NOMO-1 treated with dmso at 0.1 percent for 144 hours (cell line): ENCODE results near the gene MYO1F.
"Not testable (repeated sequence)": the region's sequence is repeated elsewhere in the genome, so short reads cannot be mapped to it uniquely, and the experiment has no call there.

Experiments
- DNase-seq: peaks from one replicate; lab custom pipeline; 2025; ENCODE audit not compliant: unreplicated experiment; lab: John Stamatoyannopoulos, UW

Gene MYO1F

GRCh38 chr19:8600816-8601215, 23.6 kb upstream of the MYO1F start:
- DNase-seq = no peak

GRCh38 chr19:8600064-8600463, 22.8 kb upstream of the MYO1F start:
- no peak for DNase-seq

- no peak for DNase-seq
These were observed 18.9 kb upstream of the MYO1F start for GRCh38 chr19:8596168-8596567.

GRCh38 chr19:8595651-8596050, 18.4 kb upstream of the MYO1F start:
- DNase-seq = no peak

GRCh38 chr19:8593931-8594330, 16.7 kb upstream of the MYO1F start:
- no peak for DNase-seq

- DNase-seq = no peak
These were observed 15.2 kb upstream of the MYO1F start for GRCh38 chr19:8592231-8593009.

GRCh38 chr19:8589177-8589714, 12.0 kb upstream of the MYO1F start:
- no peak for DNase-seq

GRCh38 chr19:8585894-8586750, 8.9 kb upstream of the MYO1F start:
- DNase-seq = no peak

- no peak for DNase-seq
These were observed 8.0 kb upstream of the MYO1F start for GRCh38 chr19:8584965-8585893.

GRCh38 chr19:8580710-8581281, 3.6 kb upstream of the MYO1F start:
- DNase-seq = peak; percentile 40

- DNase-seq = peak; percentile 64
These were observed 1.5 kb upstream of the MYO1F start for GRCh38 chr19:8578642-8579265.

- DNase-seq = no peak
These were observed 499 bp upstream of the MYO1F start for GRCh38 chr19:8577741-8578140.

GRCh38 chr19:8576273-8576993, 809 bp downstream of the MYO1F start:
- peak; percentile 77 for DNase-seq

- DNase-seq = no peak
These were observed 1.7 kb downstream of the MYO1F start for GRCh38 chr19:8575467-8575997.

GRCh38 chr19:8574619-8574922, 2.7 kb downstream of the MYO1F start:
- DNase-seq = not testable (repeated sequence)

GRCh38 chr19:8573316-8573715, 3.9 kb downstream of the MYO1F start:
- DNase-seq = no peak

GRCh38 chr19:8571006-8571411, 6.2 kb downstream of the MYO1F start:
- DNase-seq = peak; percentile 91

- DNase-seq = peak; percentile 96
These were observed 8.0 kb downstream of the MYO1F start for GRCh38 chr19:8569066-8569771.
